ENCODE measurements around the gene ENGASE.

GRCh38 chr17:79120259-79120658 is 45.6 kb downstream of the ENGASE start:
- TF ChIP-seq CTCF (IDR thresholded peaks at IDR 0.05) (no peak), EP300 (IDR thresholded peaks at IDR 0.05) (no peak)

Data from tibial nerve (tissue), 4 donors.